ENCODE measurements around the gene QSER1. TPM values are rescaled to one million over a fixed set of nuclear protein-coding genes. Genes with fewer than 3 reads are reported as not detected.
"Not testable (repeated sequence)": the region's sequence is repeated elsewhere in the genome, so short reads cannot be mapped to it uniquely, and the experiment has no call there.

Gene QSER1
- total RNA-seq, 1 donor from 2014 or later = 7.3 TPM

- DNase-seq (ENCODE audit: low spot score) = no peak
- ATAC-seq = no peak
These were observed 98.8 kb downstream of the QSER1 start for GRCh38 chr11:32991427-32991826.

GRCh38 chr11:32991898-32992297 lies 99.3 kb downstream of the QSER1 start:
- no peak for DNase-seq (ENCODE audit: low spot score)
- ATAC-seq = no peak

- DNase-seq (ENCODE audit: low spot score) (no peak), ATAC-seq (no peak)
These were observed 107.6 kb downstream of the QSER1 start for GRCh38 chr11:33000181-33000580.

- DNase-seq (ENCODE audit: low spot score) = no peak
- no peak for ATAC-seq
These were observed 108.7 kb downstream of the QSER1 start for GRCh38 chr11:33001281-33001680.

- DNase-seq (ENCODE audit: low spot score) (no peak), ATAC-seq (no peak)
These were observed 109.3 kb downstream of the QSER1 start for GRCh38 chr11:33001751-33002542.

GRCh38 chr11:33005175-33005574 lies 112.6 kb downstream of the QSER1 start:
- ATAC-seq (no peak), DNase-seq (ENCODE audit: low spot score) (no peak)

- ATAC-seq = no peak
- DNase-seq (ENCODE audit: low spot score) = no peak
These were observed 113.4 kb downstream of the QSER1 start for GRCh38 chr11:33006010-33006409.

GRCh38 chr11:33013755-33014154 lies 121.1 kb downstream of the QSER1 start:
- DNase-seq (ENCODE audit: low spot score) (no peak), ATAC-seq (no peak)

- ATAC-seq (peak; percentile 83), DNase-seq (ENCODE audit: low spot score) (peak; percentile 96)
These were observed 123.3 kb downstream of the QSER1 start, which contains the start of gene DEPDC7 for GRCh38 chr11:33015621-33016551. TSS of gene DEPDC7 (plus strand) at chr11:33015878. CDS start at chr11:33015956, 78 bp downstream.

GRCh38 chr11:33016654-33017053 lies 124.0 kb downstream of the QSER1 start:
- DNase-seq (ENCODE audit: low spot score) = no peak

GRCh38 chr11:33017478-33017877 lies 124.9 kb downstream of the QSER1 start:
- ATAC-seq = peak; percentile 56
- peak; percentile 70 for DNase-seq (ENCODE audit: low spot score)

More at GRCh38 chr11:33016654-33017053, 124.0 kb downstream of the QSER1 start:
- ATAC-seq = no peak

GRCh38 chr11:33017965-33018364 lies 125.4 kb downstream of the QSER1 start:
- peak; percentile 13 for ATAC-seq

GRCh38 chr11:33018840-33019239 lies 126.2 kb downstream of the QSER1 start:
- DNase-seq (ENCODE audit: low spot score) (no peak), ATAC-seq (peak; percentile 7)

More at GRCh38 chr11:33017965-33018364, 125.4 kb downstream of the QSER1 start:
- DNase-seq (ENCODE audit: low spot score) = no peak

GRCh38 chr11:33021501-33021900 lies 128.9 kb downstream of the QSER1 start:
- DNase-seq (ENCODE audit: low spot score) (no peak), ATAC-seq (no peak)

- ATAC-seq = no peak
These were observed 129.3 kb downstream of the QSER1 start for GRCh38 chr11:33021937-33022336.

GRCh38 chr11:33025339-33025722 lies 132.7 kb downstream of the QSER1 start:
- no peak for ATAC-seq

More at GRCh38 chr11:33021937-33022336, 129.3 kb downstream of the QSER1 start:
- no peak for DNase-seq (ENCODE audit: low spot score)

GRCh38 chr11:33027233-33027632 lies 134.6 kb downstream of the QSER1 start:
- DNase-seq (ENCODE audit: low spot score) (no peak), ATAC-seq (no peak)

More at GRCh38 chr11:33025339-33025722, 132.7 kb downstream of the QSER1 start:
- DNase-seq (ENCODE audit: low spot score) = no peak

- ATAC-seq = no peak
- no peak for DNase-seq (ENCODE audit: low spot score)
These were observed 135.4 kb downstream of the QSER1 start for GRCh38 chr11:33027846-33028536.

- DNase-seq (ENCODE audit: low spot score) (no peak), ATAC-seq (no peak)
These were observed 135.9 kb downstream of the QSER1 start for GRCh38 chr11:33028537-33028914.

GRCh38 chr11:33029218-33029617 lies 136.6 kb downstream of the QSER1 start:
- not testable (repeated sequence) for DNase-seq (ENCODE audit: low spot score); ATAC-seq

Measured in left lobe of liver (tissue), 2 donors.